ENCODE data around the gene EFTUD2.

DNA sequence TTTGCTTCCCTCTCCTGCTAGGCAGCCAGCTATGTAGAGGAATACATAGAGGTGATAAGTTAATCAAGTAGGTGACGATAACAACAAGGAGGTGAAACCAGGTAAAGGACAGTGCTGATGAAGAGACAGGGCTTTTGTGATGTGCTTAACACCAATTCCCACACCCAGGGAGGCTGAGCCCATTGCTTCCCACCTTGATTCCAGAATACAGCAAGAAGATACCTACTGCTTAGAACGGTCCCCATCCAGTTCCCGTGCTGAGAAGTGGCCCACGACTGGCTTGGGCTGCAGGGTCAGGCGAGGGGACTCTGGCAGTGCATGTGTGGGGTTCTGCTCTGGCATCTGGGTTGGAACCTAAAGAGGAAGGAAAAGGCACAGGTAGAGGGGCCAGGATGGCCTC is 32.1 kb upstream of the EFTUD2 start:
- TF ChIP-seq, protein P1, sequence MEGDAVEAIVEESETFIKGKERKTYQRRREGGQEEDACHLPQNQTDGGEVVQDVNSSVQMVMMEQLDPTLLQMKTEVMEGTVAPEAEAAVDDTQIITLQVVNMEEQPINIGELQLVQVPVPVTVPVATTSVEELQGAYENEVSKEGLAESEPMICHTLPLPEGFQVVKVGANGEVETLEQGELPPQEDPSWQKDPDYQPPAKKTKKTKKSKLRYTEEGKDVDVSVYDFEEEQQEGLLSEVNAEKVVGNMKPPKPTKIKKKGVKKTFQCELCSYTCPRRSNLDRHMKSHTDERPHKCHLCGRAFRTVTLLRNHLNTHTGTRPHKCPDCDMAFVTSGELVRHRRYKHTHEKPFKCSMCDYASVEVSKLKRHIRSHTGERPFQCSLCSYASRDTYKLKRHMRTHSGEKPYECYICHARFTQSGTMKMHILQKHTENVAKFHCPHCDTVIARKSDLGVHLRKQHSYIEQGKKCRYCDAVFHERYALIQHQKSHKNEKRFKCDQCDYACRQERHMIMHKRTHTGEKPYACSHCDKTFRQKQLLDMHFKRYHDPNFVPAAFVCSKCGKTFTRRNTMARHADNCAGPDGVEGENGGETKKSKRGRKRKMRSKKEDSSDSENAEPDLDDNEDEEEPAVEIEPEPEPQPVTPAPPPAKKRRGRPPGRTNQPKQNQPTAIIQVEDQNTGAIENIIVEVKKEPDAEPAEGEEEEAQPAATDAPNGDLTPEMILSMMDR (IDR thresholded peaks at IDR 0.05) = no peak
- TF ChIP-seq ZFX (IDR thresholded peaks at IDR 0.05; ENCODE audit: borderline replicate concordance) = no peak

Measured in 22Rv1 (cell line).